ENCODE data around the gene CMTM2.

The CMTM2 gene, protein sequence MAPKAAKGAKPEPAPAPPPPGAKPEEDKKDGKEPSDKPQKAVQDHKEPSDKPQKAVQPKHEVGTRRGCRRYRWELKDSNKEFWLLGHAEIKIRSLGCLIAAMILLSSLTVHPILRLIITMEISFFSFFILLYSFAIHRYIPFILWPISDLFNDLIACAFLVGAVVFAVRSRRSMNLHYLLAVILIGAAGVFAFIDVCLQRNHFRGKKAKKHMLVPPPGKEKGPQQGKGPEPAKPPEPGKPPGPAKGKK

DNA sequence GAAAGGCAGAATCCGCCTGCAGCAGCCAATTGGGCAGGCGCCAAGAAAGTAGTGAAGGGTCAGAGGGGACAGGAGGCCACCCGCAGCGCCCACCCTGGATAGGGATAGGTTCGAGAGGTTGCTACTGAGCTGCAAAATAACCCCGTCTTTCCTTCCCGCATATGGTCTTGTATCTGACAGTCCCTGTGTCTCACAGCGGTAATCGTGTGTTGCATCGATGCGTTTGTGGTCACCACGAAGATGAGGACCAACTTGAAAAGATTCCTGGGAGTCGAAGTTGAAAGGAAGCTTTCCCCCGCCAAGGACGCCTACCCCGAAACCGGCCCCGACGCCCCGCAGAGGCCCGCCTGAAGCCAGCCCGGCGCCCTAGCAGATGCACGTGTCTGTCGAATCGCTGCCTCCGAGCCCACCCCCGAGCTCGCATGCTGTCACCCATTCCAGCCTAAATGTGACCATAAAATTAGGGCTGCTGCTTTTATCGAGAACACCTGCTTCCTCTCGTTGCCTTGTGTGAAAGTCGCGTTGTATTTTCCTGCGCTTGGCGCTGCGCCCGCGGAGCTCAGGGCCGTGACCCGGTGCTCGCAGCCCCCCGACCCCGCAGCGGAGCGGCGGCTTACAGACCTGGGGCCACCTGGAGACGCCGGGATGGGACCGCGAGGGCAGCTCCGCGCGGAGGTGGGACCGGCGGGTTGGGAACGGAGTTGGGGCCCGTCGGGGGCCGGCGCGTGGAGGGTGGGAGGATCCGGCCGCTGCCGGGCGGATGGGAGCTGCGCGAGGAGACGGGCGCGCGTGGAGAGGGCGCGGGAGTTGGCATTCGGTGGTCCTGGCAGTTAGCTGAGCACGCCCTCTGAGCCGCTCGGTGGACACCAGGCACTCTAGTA lies at the start of gene CMTM2:
Gene CMTM2, plus strand, starts transcription at position 813 of the 881 bp plus-strand sequence. CDS start 145 bp downstream, outside the sequence.
- DNase-seq (ENCODE audit: low read depth) = no peak

DNA sequence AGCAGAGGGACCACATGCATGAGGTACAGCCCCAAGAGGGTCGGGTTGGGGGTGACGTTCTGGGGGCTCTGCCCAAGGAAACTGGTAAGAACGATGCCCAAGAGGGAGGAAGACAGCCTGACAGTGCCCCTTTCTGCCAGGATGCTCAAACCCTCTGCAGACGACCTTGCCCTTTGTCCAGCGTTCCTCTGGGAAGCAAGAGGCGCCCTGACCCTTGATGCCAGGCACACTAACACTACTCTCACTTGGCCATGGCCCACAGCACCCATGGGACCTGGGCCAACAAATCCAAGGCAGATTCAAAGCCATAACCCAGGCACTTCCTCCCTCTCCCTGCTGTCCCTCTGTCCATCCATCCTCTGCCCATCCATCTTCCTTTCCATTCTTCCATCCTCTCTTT lies 49.8 kb upstream of the CMTM2 start:
- DNase-seq (ENCODE audit: low read depth) = no peak

DNA sequence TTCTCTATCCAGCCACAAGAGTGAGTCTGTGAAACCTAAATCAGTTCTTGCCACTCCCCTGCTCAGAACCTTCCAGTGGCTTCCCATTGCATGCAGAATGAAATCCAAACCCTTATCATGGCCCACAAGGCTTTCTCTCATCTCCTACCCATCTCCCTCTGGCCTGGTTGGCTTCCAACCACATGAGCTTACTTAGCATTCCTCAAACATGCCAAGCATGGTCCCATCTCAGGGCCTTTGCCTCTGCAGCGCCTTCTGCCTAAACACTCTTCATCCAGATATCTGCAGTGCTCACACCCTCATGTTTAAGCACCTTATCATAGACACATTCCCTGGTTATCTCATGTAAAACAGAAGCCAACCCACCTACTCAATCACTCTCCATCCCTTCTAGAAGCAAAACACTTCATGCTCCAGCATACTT lies 44.9 kb upstream of the CMTM2 start:
- DNase-seq (ENCODE audit: low read depth) = no peak

DNA sequence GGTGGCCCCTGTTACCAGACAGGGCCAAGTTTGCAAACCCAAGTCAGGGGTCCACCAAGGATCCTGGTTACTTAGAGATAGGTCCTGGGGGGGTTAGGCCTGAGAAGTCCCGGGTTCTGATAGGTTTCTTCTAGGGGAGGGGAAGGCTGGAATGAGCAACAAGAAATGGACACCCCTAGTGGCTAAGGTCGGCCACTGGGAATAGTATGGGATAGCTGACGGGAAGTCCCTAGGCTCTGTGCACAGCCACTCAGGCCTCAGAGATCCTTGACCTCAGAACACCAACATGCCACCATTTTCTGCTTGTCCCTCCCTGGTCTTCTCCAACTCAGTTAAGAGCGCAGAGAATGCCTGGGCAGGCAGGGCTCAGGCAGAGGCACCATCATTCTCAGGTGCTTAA lies 42.7 kb upstream of the CMTM2 start:
- DNase-seq (ENCODE audit: low read depth) = no peak

DNA sequence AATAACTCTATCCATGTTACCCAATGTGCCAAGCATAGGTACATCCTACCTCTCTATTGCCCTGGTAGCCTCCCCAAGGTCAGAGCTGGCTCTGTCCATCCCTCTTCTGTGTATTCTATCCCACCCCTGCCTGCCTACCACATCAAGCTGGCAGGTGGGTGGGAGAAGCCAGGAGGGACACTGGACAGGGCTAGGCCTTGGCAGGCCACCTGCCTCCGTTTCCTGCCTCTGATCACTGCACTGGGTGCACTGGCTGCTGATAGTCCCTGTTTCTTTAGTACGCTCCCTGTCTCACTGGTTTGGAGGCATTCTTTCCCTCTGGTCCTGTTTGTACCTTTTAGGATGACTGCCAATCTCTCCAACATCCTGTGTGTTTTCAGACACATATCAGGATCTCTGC lies 42.0 kb upstream of the CMTM2 start:
- no peak for DNase-seq (ENCODE audit: low read depth)

DNA sequence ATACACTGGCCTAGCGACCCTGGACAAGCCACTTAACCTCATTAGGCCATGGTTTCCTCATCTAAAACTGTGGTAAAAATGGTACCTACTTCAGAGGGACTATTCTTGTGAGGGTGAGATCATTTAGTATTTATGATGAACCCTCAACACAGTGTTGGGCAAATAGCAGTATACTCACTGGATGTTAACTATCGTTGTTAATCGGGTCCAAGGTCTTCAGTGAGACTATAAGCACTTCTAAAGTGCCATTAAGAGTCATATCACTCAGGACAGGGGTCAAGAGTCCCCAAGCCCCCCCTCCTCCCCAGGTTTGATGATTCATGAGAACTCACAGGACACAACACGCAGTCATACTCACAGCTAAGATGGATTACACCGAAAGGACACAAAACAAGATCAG lies 40.4 kb upstream of the CMTM2 start:
- DNase-seq (ENCODE audit: low read depth) = no peak

DNA sequence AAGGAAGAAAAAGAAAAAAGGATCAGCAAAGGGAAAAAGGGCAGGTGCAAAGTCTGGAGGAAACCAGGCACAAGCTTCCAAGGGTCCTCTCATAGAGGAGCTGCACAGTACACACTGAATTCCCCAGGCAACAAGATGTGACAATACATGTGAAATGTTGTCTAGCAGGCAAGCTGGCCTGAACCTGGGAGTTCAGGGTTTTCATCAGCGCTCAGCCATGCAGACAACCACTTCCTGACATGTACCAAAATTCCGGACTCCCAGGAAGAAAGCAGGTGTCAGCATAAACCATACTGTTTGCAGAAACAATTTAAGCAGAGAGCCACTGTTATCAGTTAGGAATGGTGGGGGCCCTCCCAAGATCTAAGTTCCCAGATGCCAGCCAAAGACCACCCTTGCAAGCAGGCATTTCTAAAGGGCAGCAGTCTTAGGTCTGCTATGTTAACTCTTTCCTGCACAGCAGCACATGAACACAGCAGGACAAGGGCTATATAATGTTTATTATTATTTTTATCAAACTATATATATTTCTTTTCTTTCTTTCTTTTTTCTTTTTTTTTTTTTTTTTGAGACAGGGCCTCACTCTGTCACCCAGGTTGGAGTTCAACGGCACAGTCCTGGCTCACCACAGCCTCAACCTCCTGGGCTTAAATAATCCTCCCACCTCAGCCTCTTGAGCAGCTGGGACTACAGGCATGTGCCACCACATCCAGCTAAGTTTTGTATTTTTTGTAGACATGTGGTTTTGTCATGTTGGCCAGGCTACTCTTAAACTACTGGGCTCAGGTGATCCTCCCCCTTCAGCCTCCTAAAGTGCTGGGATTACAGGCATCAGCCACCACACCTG lies 39.4 kb upstream of the CMTM2 start:
- DNase-seq (ENCODE audit: low read depth) = no peak

DNA sequence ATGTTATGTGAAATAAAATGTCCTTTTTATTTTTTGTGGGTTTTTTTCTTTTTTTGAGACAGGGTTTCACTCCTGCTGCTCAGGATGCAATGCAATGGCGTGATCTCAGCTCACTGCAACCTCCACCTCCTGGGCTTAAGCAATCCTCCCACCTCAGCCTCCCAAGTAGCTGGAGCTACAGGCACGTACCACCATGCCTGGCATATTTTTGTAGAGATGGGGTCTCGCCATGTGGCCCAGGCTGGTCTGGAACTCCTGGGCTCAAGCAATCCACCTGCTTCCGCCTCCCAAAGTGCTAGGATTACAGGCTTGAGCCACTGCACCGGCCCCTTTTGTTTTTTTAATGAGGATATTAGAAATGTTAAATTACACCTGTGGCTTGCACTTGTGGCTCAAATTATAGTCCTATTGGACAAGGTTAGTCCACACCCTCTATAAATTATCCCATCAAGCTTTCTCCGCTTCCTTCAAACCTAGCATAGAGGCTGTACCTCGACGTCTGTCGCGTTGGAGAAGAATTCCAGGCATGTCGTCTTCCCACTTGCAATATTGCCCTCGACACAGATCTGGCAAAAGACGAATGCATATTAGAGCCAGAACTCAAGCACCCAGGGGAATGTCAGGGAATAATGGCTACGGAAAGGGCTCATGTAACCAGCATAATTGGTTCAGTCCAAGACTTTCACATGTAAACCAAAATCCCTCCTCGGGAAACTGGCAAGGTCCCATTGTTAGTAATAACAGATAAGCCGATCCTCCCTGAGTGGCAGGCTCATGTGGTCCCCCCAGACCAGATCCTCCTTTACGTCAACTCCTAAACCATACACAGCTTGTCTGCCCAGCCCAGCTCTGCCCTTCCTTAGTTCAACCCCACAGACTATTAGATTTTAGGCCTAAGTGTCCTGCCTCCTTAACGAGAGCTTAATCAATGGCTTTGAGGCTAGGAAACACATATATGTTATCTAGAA lies 37.6 kb upstream of the CMTM2 start:
- no peak for DNase-seq (ENCODE audit: low read depth)

DNA sequence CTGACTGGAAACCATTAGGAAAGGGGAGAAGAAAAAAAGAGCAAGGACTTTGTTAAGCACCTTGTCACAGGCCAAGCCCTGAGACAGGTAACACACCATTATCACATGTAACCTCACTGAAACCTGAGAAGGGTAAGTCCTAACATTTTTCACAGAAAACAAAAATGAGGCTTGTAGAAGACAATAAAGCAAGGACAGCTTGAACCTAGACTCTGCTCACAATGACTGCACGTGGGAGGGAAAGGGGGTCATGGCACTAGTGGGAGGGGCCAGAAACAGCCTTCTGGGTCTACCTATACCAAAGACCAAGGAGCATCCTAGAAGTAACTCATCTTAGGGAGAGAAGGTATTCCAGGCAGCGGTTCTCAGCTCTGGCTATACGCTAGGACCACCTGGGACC lies 36.9 kb upstream of the CMTM2 start:
- DNase-seq (ENCODE audit: low read depth) = no peak

DNA sequence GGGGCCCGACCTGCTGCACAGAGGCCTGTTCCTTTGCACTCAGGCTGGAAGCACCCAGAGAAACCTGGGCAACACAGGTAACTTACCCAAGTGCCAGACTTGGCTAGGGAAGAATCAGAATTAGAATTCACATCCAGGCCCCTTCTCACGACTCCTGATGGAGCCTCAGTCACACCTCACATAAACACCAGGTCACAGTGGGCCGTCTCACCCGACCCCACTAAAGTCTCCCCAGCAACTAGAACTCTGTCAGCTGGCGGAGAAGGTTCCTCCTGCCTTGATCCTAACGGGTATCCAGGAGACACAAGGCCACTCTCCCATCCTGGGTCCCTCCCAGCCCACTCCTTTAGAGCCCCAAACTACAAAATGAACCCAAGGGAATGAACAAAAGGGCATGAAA lies 35.7 kb upstream of the CMTM2 start:
- no peak for DNase-seq (ENCODE audit: low read depth)

DNA sequence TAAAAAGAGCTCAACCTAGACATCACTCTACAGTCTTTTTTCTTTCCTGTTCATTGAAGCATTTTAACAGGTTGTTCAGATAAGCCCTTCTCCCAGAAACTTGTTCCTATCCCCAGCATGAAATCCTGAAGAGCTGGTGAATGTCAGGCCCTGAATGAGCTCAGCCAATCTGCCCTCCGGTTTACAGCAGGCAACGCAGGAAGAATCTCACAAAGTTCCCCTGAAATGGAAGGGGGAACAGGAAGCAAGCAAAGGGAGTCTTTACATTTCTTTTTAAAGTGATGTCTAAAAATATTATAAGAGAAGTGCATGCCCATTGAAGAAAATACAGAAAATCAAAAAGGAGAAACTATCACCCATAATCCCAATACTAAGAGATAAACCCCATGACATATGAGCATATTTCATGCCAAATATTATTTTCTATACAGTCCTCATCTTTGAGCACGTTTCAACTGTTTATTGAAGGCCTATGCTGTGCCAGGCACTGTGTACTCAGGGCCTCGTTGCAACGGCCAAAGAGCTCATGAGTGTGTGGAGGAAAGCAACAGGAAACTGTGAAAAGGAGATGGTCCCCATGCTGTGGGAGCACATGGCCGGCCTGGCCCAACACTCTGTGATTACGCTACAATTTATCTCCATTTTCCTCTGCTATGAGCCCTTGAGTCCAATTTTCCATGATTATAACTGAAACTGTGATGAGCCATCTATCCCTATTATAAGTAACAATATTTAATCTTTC lies 35.1 kb upstream of the CMTM2 start:
- DNase-seq (ENCODE audit: low read depth) = no peak

DNA sequence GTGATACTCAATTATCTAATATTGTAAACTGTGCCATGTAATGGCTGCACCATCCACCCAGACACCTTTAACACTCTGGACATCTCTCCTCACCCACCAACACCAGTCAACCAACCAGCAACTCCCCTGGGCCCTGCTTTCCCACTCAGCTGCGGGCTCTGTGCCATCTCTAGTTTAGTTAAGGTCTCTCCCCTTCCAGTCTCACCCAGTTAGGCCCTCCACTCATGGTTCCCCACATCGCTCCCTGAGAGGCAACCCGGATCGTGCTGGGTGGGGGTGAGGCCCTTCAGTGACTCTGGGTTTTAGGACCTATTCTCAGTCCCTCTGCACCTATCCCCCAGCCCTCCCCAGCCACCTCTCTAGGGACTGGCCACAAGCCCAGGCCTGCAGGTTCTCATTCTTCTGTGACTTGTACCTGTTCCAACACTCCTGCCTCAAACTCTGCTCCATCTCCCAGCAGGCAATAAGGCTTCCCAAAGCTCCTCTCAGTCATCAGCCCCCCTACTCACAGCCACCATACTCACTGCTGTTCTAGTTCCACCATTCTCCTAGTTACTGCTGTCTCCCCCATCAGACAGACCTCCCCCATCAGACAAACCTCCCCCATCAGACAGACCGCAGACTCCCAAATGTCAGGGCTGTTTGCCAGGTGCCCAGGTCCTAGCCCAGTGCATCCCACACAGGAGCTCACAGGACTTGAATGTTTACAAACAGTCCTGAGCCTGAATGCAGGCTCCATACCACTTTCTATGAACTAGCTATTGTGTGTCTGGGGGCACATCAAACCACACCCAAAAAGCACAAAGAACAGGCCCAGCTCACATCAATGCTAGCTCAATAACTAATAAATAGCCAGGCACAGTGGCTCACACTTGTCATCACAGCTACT lies 31.9 kb upstream of the CMTM2 start:
- no peak for DNase-seq (ENCODE audit: low read depth)

DNA sequence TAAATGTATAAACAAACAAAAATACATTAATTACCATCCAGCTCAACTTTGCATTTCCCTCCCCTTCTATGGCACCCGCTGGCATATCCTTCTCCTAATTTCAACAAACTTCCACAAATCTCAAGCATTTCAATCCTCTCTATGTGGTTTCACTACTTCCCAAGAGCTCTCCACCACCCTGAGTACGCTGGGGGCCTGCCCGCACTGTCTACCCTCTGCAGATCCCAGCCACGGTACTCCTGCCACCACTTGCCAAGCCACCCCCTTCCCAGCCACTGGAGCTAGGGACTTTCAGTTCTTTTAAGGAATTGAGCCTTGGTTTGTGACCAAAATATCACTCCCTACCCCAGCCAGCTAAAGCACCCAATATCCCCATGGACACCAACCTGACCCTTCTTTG lies 31.2 kb upstream of the CMTM2 start:
- DNase-seq (ENCODE audit: low read depth) = no peak

DNA sequence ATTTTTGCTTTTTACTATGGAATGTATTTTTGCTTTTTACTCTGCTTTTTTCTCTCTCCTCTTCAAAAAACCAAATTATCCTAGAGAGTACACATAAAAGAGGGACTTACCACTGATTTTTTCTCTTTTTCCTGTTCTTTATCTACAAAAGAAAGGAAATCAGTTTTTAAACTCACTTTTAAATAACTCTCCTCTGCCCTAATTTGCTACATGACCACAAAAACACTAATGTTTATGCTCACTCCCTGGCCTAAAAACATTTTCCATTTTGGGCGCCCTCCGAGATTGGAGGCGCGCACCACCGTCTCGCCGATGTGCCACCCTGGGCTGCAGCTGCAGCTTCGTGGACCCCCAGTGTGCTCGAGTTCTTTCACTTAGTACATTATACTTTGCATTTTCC lies 30.4 kb upstream of the CMTM2 start:
- no peak for DNase-seq (ENCODE audit: low read depth)

DNA sequence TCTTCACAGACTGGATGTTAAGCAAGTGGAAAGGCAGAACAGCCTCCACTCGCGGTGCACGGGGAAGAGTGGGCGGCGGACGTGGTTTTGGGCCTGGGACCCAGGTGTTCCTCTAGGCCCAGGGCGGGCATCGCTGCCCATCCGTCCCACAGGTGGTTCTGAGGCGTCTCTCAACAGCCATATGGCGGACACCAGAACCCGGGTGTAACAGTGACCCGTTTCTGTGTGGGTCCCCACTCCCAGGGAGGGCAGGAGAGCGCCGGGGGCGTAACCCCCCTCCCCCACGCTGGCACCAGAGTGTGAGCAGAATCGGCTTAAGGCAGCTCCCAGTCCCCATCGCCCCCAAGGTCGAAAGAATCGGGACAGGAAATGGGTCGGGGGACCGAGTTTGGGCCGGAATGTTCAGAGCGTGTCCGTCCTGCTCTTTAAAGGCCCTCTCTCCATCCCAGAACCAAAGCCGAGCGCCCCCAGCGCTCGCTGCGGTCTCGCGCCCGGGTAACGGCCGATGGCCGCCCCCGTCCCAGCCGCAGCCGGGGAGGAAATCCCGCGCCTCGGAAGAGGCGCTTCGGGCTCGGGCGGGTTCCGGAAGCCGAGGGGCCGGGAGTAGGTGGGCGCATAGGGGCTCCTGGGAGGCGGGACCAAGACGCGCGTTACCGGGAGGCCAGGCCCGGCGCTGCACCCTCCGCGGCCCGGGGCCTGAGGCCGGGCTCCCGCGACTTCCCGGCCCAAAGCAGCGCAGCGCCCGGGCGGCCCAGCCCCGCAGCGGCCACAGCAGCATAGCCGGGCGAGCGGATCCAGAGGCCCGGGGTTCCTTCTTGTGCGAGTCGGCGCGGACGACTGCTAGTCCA lies 29.8 kb upstream of the CMTM2 start, which contains the start of gene TK2:
Gene TK2, minus strand, starts transcription at position 839 of the 848 bp plus-strand sequence. Its CDS starts 61 bp downstream, at position 778.
- DNase-seq (ENCODE audit: low read depth) = no peak

DNA sequence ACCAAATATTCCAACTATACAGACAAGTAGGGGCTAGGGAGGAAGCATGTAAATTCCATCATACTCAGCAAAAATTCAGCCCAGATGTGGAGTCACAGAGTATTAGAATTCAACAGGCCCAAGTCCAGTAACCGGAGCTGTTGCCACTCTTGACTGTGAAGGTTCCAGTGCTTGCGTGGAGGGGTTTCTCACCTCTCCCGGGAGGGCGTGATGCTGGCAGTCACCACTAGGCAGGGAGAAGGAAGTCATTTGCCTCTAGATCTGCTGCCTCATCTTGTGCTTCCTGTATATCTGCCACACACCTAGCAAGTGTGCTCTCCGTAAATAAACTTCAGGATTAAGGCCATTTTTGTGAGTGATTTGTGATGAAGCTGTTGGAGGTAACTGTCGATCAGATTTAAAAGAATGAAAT lies 27.9 kb upstream of the CMTM2 start:
- no peak for DNase-seq (ENCODE audit: low read depth)

DNA sequence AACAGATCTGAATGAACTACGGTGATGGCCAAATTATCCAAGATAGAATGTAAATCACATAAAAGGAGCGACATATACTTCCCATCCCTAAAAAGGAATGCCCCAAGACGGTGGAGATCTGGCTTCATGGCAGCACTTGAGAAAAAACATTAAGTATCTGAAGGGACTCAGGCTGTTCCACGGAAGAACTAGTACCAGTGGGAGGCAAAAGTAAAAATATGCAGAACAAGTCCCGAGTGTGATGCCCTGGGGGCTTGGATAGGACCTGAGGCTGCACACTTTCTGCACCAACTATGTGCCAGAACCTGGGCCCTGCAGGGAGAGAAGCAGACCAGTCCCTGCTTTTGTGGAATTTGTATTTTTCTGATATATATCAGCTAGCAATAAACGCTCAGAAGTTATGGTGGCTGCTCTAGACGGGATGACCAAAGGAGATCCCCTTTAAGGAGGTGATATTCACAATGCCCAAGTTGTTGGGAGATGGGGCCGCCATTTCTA lies 27.4 kb upstream of the CMTM2 start:
- no peak for DNase-seq (ENCODE audit: low read depth)
